Liver (tissue), 9 donors: ENCODE results near the gene ADAMTS16. TPM values are rescaled to one million over a fixed set of nuclear protein-coding genes. Genes with fewer than 3 reads are reported as not detected.

Source experiments
- DNase-seq: peaks from one replicate; pipeline ENCODE4 v3.0.0-alpha.2; 2017; ENCODE audit warnings: low spot score
- H3K27ac ChIP-seq, 2 donors: one replicate each; pipeline ENCODE4 v1.7.0; 2013; ENCODE audit warnings: inconsistent platforms in 2 of 2, low read length in 2 of 2, control low read depth in 1 of 2, low read depth in 1 of 2, mild to moderate bottlenecking in 1 of 2
- H3K27me3 ChIP-seq, 4 donors: one replicate each; pipeline versions ENCODE4 v1.6.1 to v1.7.0; 2013; ENCODE audit warnings: low read length in 3 of 4, inconsistent platforms in 1 of 4, mild to moderate bottlenecking in 1 of 4, moderate library complexity in 1 of 4; ENCODE audit not compliant: control insufficient read depth in 4 of 4, insufficient read depth in 4 of 4
- H3K36me3 ChIP-seq, 4 donors: one replicate each; pipeline versions ENCODE4 v1.6.1 to v1.7.0; 2013; ENCODE audit warnings: low read length in 3 of 4, mild to moderate bottlenecking in 3 of 4, low read depth in 1 of 4, moderate library complexity in 1 of 4; ENCODE audit not compliant: control insufficient read depth in 4 of 4, insufficient read depth in 3 of 4
- H3K4me1 ChIP-seq, 4 donors: one replicate each; pipeline versions ENCODE4 v1.6.1 to v1.7.0; 2013; ENCODE audit warnings: low read length in 3 of 4, mild to moderate bottlenecking in 3 of 4, moderate library complexity in 1 of 4; ENCODE audit not compliant: control insufficient read depth in 4 of 4, insufficient read depth in 4 of 4
- H3K4me3 ChIP-seq, 3 donors: one replicate each; pipeline versions ENCODE4 v1.6.1 to v1.7.0; 2013; ENCODE audit warnings: low read length in 3 of 3, control low read depth in 1 of 3, low read depth in 1 of 3, mild to moderate bottlenecking in 1 of 3
- H3K9ac ChIP-seq, 2 donors: one replicate each; pipeline ENCODE4 v1.7.0; 2013; ENCODE audit warnings: low read length in 2 of 2, mild to moderate bottlenecking in 2 of 2, moderate library complexity in 2 of 2, control low read depth in 1 of 2, low read depth in 1 of 2
- H3K9me3 ChIP-seq, 4 donors: one replicate each; pipeline versions ENCODE4 v1.6.1 to v1.7.0; 2013; ENCODE audit warnings: low read length in 3 of 4; ENCODE audit not compliant: control insufficient read depth in 4 of 4
- ATF3 ChIP-seq: IDR thresholded peaks from 2 replicates; pipeline ENCODE4 v1.6.1; 2016; ENCODE audit warnings: antibody characterized with exemption
- CTCF ChIP-seq: fragments of 150-350 bp; IDR thresholded peaks from 2 replicates; pipeline ENCODE4 v1.5.1; 2017; ENCODE audit warnings: improper control_type of control experiment, low read depth, low read length; ENCODE audit not compliant: missing input control
- EGR1 ChIP-seq, 2 donors: IDR thresholded peaks; 2 replicates each; pipeline ENCODE4 v1.6.1; 2016 to 2018; ENCODE audit warnings: antibody characterized with exemption in 2 of 2, low read depth in 2 of 2
- FOXA1 ChIP-seq: IDR thresholded peaks from 2 replicates; pipeline ENCODE4 v1.6.1; 2016; ENCODE audit warnings: antibody characterized with exemption
- FOXA2 ChIP-seq: IDR thresholded peaks from 2 replicates; pipeline ENCODE4 v1.6.1; 2016; ENCODE audit warnings: antibody characterized with exemption
- GABPA ChIP-seq, 2 donors: IDR thresholded peaks in 1 of 2; conservative IDR thresholded peaks in 1 of 2; 2 replicates each; pipeline ENCODE4 v1.6.1; 2016; ENCODE audit warnings: antibody characterized with exemption in 2 of 2, mild to moderate bottlenecking in 1 of 2, moderate library complexity in 1 of 2
- HNF4A ChIP-seq, 2 donors: conservative IDR thresholded peaks; 2 replicates each; pipeline ENCODE4 v1.6.1; 2016; ENCODE audit warnings: antibody characterized with exemption in 2 of 2, mild to moderate bottlenecking in 2 of 2
- HNF4G ChIP-seq: IDR thresholded peaks from 2 replicates; pipeline ENCODE4 v1.6.1; 2016; ENCODE audit warnings: antibody characterized with exemption
- JUND ChIP-seq, 2 donors: IDR thresholded peaks; 2 replicates each; pipeline ENCODE4 v1.6.1; 2016; ENCODE audit warnings: antibody characterized with exemption in 2 of 2
- MAX ChIP-seq: IDR thresholded peaks from 2 replicates; pipeline ENCODE4 v1.6.1; 2016; ENCODE audit warnings: antibody characterized with exemption
- NR2F2 ChIP-seq: IDR thresholded peaks from 2 replicates; pipeline ENCODE4 v1.6.1; 2016; ENCODE audit warnings: antibody characterized with exemption
- RAD21 ChIP-seq, 2 donors: IDR thresholded peaks; 2 replicates each; pipeline ENCODE4 v1.6.1; 2016; ENCODE audit warnings: antibody characterized with exemption in 2 of 2, mild to moderate bottlenecking in 2 of 2
- REST ChIP-seq: IDR thresholded peaks from 2 replicates; pipeline ENCODE4 v1.6.1; 2016; ENCODE audit warnings: antibody characterized with exemption, mild to moderate bottlenecking
- RXRA ChIP-seq, 2 donors: IDR thresholded peaks; 2 replicates each; pipeline ENCODE4 v1.6.1; 2017 to 2018; ENCODE audit warnings: antibody characterized with exemption in 2 of 2, mild to moderate bottlenecking in 1 of 2
- SP1 ChIP-seq: IDR thresholded peaks from 2 replicates; pipeline ENCODE4 v1.6.1; 2018; ENCODE audit warnings: antibody characterized with exemption, mild to moderate bottlenecking
- TAF1 ChIP-seq: conservative IDR thresholded peaks from 2 replicates; pipeline ENCODE4 v1.6.1; 2016; ENCODE audit warnings: antibody characterized with exemption, mild to moderate bottlenecking
- YY1 ChIP-seq: IDR thresholded peaks from 2 replicates; pipeline ENCODE4 v1.6.1; 2016; ENCODE audit warnings: antibody characterized with exemption, mild to moderate bottlenecking
- ZBTB33 ChIP-seq: IDR thresholded peaks from 2 replicates; pipeline ENCODE4 v1.6.1; 2016; ENCODE audit warnings: antibody characterized with exemption
- WGBS: extraction: QIAGEN DNeasy Blood & Tissue Kit; methylation state at CpG from one replicate; pipeline ENCODE4 v1.1.7; 2013; 5-methylcytosine and 5-hydroxymethylcytosine counted together
- polyA plus RNA-seq, 2 donors: library from polyadenylated mRNA; stranded (reverse) in 1 of 2; unstranded in 1 of 2; fragments of 200-250 nt in 1 of 2; fragments of >200 nt in 1 of 2; fragmentation: Nextera tagmentation in 1 of 2; extraction: Ambion mirVana in 1 of 2; gene quantifications; one replicate each; pipeline versions ENCODE4 v1.2.1 to v1.2.3, GENCODE V29; 2013 to 2015
- total RNA-seq, 2 donors: library from RNA; depleted of rRNA; stranded (reverse); fragments of >200 nt; gene quantifications; one replicate each; pipeline ENCODE4 v1.2.3, GENCODE V29; 2014
- donor health status: healthy.
- donor health status: healthy.
- donor health status: healthy.
- donor health status: healthy.
- donor health status: healthy.

ADAMTS16 gene
- total and polyA plus RNA-seq, 4 donors: under 0.01 to 0.84 TPM; not detected in 2

- H3K27me3 ChIP-seq: no peaks in the 10 kb centered on the region
- no peak overlapping the region for H3K9ac ChIP-seq
- no peaks in the 10 kb centered on the region for H3K36me3 ChIP-seq
Observed at GRCh38 chr5:5317976-5318375, 177.8 kb downstream of the ADAMTS16 start.

GRCh38 chr5:5318426-5319190 is 178.5 kb downstream of the ADAMTS16 start:
- Histone ChIP-seq H3K9ac (no peak overlapping the region), H3K27ac (no peak overlapping the region), H3K4me1 (peaks cover 2 to 6% (median 3%) of the 10 kb centered on the region in 4 donors), H3K9me3 (no peaks in the 10 kb centered on the region), H3K36me3 (no peaks in the 10 kb centered on the region), H3K4me3 (no peak overlapping the region), H3K27me3 (no peaks in the 10 kb centered on the region)
- 93% methylated on average over 18 of the region's 18 CpGs for WGBS
- TF ChIP-seq MAX (no peak), SP1 (no peak), GABPA (IDR thresholded peaks at IDR 0.05 in 1 of 2, conservative IDR thresholded peaks at IDR 0.05 in 1 of 2) (no peak), HNF4A (conservative IDR thresholded peaks at IDR 0.05) (no peak), EGR1 (IDR thresholded peaks at IDR 0.05; ENCODE audit: low read depth in 2 of 2) (no peak), CTCF (no peak), TAF1 (no peak), RAD21 (IDR thresholded peaks at IDR 0.05) (no peak), YY1 (no peak), HNF4G (no peak), RXRA (IDR thresholded peaks at IDR 0.05) (no peak), REST (no peak), ATF3 (no peak), NR2F2 (no peak), FOXA1 (no peak), FOXA2 (no peak), JUND (IDR thresholded peaks at IDR 0.05) (no peak), ZBTB33 (no peak)
- DNase-seq: no peak

More at GRCh38 chr5:5317976-5318375, 177.8 kb downstream of the ADAMTS16 start:
- no peak overlapping the region for H3K4me3 ChIP-seq
- H3K9me3 ChIP-seq: no peaks in the 10 kb centered on the region
- 97% methylated on average over 10 of the region's 10 CpGs for WGBS
- peaks cover 3 to 12% (median 8%) of the 10 kb centered on the region in 4 donors for H3K4me1 ChIP-seq
- TF ChIP-seq RAD21 (IDR thresholded peaks at IDR 0.05) (no peak), ZBTB33 (no peak), FOXA2 (no peak)
- H3K27ac ChIP-seq: no peak overlapping the region
- no peak for DNase-seq
